Gastroesophageal sphincter (tissue), 4 donors: ENCODE results near the gene H1-8. TPM values are rescaled to one million over a fixed set of nuclear protein-coding genes. Genes with fewer than 3 reads are reported as not detected.

Source experiments
- ATAC-seq: fragments of 150-250 bp; one replicate; pipeline ENCODE4 v1.9.1; 2016; ENCODE audit warnings: mild to moderate bottlenecking, moderate library complexity
- H3K27ac ChIP-seq, 4 donors: fragments of 200-600 bp; sonication (generic) in 3 of 4; 1 replicate in 3 of 4; 2 replicates in 1 of 4; pipeline ENCODE4 v1.5.1; 2016 to 2019
- H3K27me3 ChIP-seq: fragments of 200-600 bp; sonication (generic); one replicate; pipeline ENCODE4 v1.5.1; 2019
- H3K36me3 ChIP-seq, 2 donors: fragments of 200-600 bp; sonication (generic); one replicate each; pipeline ENCODE4 v1.5.1; 2019; ENCODE audit warnings: control low read depth in 1 of 2
- H3K4me1 ChIP-seq, 3 donors: fragments of 200-600 bp; sonication (generic); 1 replicate in 2 of 3; 2 replicates in 1 of 3; pipeline ENCODE4 v1.5.1; 2016 to 2019; ENCODE audit warnings: control low read depth in 2 of 3
- H3K4me3 ChIP-seq, 2 donors: fragments of 200-600 bp; sonication (generic); one replicate each; pipeline ENCODE4 v1.5.1; 2019; ENCODE audit warnings: mild to moderate bottlenecking in 1 of 2, moderate library complexity in 1 of 2
- H3K9me3 ChIP-seq, 3 donors: fragments of 200-600 bp; sonication (generic); one replicate each; pipeline ENCODE4 v1.5.1; 2017 to 2019; ENCODE audit warnings: control low read depth in 2 of 3
- EP300 ChIP-seq: sonication (generic); formaldehyde crosslinking; IDR thresholded peaks from one replicate; pipeline ENCODE4 v1.6.1; 2017; ENCODE audit warnings: antibody characterized with exemption, mild to moderate bottlenecking
- POLR2A ChIP-seq, 2 donors: fragments of 450-650 bp; IDR thresholded peaks; one replicate each; pipeline ENCODE4 v1.6.1; 2017; ENCODE audit warnings: antibody characterized with exemption in 2 of 2, mild to moderate bottlenecking in 2 of 2, moderate library complexity in 1 of 2
- POLR2AphosphoS5 ChIP-seq: sonication (generic); formaldehyde crosslinking; IDR thresholded peaks from one replicate; pipeline ENCODE4 v1.6.1; 2017; ENCODE audit warnings: antibody characterized with exemption
- WGBS, 2 donors: methylation state at CpG; one replicate each; pipeline ENCODE4 v1.1.5; 2018; ENCODE audit warnings: low coverage in 1 of 2; 5-methylcytosine and 5-hydroxymethylcytosine counted together
- total RNA-seq, 4 donors: library from RNA; depleted of rRNA; stranded (reverse); fragments of >200 nt; gene quantifications; one replicate each; pipeline ENCODE4 v1.1.0, GENCODE V29; 2016
- TF ChIP-seq, protein P1 (sequence below), 4 experiments: fragments of 200-600 bp in 2 of 4; fragments of 450-650 bp in 2 of 4; sonication (generic) in 1 of 4; IDR thresholded peaks; one replicate each; pipeline ENCODE4 v1.5.1; 2017 to 2019; ENCODE audit warnings: antibody characterized with exemption in 4 of 4, mild to moderate bottlenecking in 2 of 4, moderate library complexity in 2 of 4

Gene H1-8
- total RNA-seq, 4 donors from 2014 or later: not detected

DNA sequence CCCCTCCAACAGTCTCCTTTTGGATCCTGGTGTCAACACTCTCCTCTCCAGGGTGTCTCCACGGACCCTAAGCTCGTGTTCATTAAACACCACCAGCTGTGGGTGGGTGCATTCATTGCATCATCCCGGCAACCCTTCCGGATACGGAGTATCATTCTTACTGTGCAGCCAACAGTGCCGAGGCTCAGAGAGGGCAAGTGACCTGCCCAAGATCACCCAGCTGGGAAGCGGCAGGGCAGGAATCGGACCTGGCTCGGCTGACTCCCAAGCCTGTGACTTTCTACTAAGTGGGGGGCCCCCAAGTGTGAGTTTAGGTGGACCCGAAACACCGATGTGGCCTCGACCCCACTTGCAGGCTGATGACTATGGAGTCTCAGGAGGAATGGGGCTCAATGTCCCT, 20.4 kb downstream of the H1-8 start:
- Histone ChIP-seq H3K27ac (peak overlapping the region in 3 of 4 donors; percentile 37 to 60 (median 45)), H3K4me3 (no peak overlapping the region), H3K36me3 (peaks cover 0 to 83% of the 10 kb centered on the region in 2 donors), H3K27me3 (no peaks in the 10 kb centered on the region), H3K4me1 (peaks cover 0 to 85% (median 45%) of the 10 kb centered on the region in 3 donors), H3K9me3 (no peaks in the 10 kb centered on the region)
- TF ChIP-seq EP300: no peak
- no peak for TF ChIP-seq POLR2AphosphoS5
- TF ChIP-seq POLR2A (IDR thresholded peaks at IDR 0.05): no peak
- TF ChIP-seq, protein P1, sequence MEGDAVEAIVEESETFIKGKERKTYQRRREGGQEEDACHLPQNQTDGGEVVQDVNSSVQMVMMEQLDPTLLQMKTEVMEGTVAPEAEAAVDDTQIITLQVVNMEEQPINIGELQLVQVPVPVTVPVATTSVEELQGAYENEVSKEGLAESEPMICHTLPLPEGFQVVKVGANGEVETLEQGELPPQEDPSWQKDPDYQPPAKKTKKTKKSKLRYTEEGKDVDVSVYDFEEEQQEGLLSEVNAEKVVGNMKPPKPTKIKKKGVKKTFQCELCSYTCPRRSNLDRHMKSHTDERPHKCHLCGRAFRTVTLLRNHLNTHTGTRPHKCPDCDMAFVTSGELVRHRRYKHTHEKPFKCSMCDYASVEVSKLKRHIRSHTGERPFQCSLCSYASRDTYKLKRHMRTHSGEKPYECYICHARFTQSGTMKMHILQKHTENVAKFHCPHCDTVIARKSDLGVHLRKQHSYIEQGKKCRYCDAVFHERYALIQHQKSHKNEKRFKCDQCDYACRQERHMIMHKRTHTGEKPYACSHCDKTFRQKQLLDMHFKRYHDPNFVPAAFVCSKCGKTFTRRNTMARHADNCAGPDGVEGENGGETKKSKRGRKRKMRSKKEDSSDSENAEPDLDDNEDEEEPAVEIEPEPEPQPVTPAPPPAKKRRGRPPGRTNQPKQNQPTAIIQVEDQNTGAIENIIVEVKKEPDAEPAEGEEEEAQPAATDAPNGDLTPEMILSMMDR (IDR thresholded peaks at IDR 0.05): no peak
- WGBS, 2 donors: 100% methylated on average over 1 to 2 of the region's 12 CpGs
- ATAC-seq: no peak

DNA sequence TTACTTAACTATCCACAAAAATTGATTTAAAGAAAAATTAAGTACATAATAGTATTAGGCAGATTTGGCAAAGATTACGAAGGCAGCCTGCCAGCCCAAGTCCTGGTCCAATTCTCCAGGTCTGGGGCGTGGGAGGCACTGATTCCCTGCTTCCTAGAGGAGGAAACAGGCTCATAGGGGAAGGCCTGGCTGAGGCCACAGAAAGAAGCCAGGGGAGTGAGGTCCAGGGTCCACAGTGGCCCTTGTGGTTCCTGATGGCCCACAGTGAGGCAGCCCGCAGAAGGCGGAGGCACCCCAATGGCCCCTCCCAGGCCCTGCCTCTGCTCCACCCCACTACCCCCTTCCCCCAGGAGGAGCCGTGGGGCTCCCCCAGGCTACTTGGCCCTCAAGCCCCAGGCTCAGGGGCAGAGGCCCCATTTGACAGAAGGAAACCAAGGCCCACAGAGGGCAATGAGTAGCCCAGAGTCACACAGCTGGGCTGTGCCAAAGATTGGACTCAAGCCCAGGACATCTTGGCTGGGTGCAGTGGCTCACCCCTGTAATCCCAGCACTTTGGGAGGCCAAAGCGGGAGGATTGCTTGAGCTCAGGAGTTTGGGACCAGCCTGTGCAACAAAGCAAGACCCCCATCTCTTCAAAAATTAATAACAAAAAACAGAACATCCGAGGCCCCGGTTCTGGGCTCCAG, 21.0 kb downstream of the H1-8 start:
- no peak for ATAC-seq
- peak overlapping the region in 3 of 4 donors; percentile 37 to 60 (median 45) for H3K27ac ChIP-seq
- peaks cover 0 to 76% of the 10 kb centered on the region in 2 donors for H3K36me3 ChIP-seq
- TF ChIP-seq POLR2A (IDR thresholded peaks at IDR 0.05) (no peak), EP300 (no peak), POLR2AphosphoS5 (no peak)
- TF ChIP-seq, protein P1 (IDR thresholded peaks at IDR 0.05): no peak
- peaks cover 0 to 78% (median 42%) of the 10 kb centered on the region in 3 donors for H3K4me1 ChIP-seq
- H3K27me3 ChIP-seq: no peaks in the 10 kb centered on the region
- H3K9me3 ChIP-seq: no peaks in the 10 kb centered on the region
- 66% methylated on average over 6 of the region's 8 CpGs; no CpG with 5 or more reads in 1 of the 2 donors for WGBS, 2 donors
- no peak overlapping the region for H3K4me3 ChIP-seq

DNA sequence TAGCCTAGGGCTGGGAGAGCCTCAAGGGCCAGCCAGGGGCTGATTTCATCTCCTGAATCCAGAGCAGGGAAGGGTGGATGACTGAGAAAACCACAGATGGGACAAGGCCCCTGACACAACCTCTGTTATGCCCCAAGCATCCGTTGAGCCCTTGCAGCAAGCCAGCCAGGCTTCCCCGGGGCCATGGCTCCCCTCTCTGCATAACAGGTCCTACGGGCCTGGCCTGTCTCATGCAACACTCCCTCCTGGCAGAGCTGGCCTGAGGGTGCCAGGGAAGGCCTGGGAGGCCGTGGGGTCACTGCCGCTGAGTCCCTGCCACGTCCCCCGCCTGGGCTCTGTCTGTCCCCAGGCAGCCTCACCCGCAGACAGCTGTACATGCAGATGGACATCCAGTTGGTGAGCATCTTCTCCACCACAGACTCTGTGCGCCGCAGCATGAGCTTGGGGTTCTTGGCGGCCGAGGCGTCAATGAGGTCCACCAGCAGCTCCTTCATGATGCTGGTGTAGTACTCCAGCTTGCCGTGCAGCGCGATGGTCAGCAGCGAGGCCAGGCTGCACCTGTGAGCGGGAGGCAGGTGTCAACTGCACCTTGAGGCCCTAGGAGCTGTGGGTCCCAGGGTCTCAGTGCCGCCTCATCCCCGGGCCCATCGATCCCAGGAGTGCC, 22.1 kb downstream of the H1-8 start:
- no peaks in the 10 kb centered on the region for H3K9me3 ChIP-seq
- WGBS, 2 donors: 90% methylated on average over 2 of the region's 21 CpGs; no CpG with 5 or more reads in 1 of the 2 donors
- TF ChIP-seq, protein P1 (IDR thresholded peaks at IDR 0.05): no peak
- TF ChIP-seq POLR2AphosphoS5: no peak
- no peak for TF ChIP-seq POLR2A (IDR thresholded peaks at IDR 0.05)
- TF ChIP-seq EP300: no peak
- H3K36me3 ChIP-seq: peaks cover 0 to 76% of the 10 kb centered on the region in 2 donors
- H3K4me1 ChIP-seq: peaks cover 0 to 67% (median 35%) of the 10 kb centered on the region in 3 donors
- H3K27me3 ChIP-seq: no peaks in the 10 kb centered on the region
- no peak for ATAC-seq
- no peak overlapping the region for H3K4me3 ChIP-seq
- peak overlapping the region in 3 of 4 donors; percentile 37 to 60 (median 45) for H3K27ac ChIP-seq

DNA sequence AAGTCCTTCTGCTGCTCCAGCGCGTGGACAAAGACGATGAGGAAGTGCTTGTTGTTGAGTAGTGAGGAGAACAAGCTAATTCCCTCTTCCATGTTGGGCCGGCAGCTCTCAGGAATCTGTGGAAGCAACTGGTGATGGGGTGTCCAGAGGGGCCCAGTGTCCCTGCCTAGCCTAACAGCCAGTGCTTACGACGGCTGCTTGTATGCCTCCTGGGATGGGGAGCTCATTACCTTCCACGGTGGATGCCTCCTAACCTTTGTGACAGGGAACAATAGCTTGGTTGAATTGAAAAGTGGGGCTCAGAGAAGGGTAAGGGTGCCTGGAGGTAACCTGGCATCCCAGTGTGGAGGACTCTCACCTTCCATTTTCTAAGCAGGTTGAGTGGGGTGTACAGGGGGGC, 22.9 kb downstream of the H1-8 start:
- Histone ChIP-seq H3K27me3 (no peaks in the 10 kb centered on the region), H3K4me3 (no peak overlapping the region), H3K36me3 (peaks cover 0 to 81% of the 10 kb centered on the region in 2 donors), H3K4me1 (peaks cover 0 to 59% (median 27%) of the 10 kb centered on the region in 3 donors), H3K27ac (no peak overlapping the region), H3K9me3 (no peaks in the 10 kb centered on the region)
- ATAC-seq: no peak
- TF ChIP-seq, protein P1 (IDR thresholded peaks at IDR 0.05): no peak
- TF ChIP-seq POLR2A (IDR thresholded peaks at IDR 0.05) (no peak), POLR2AphosphoS5 (no peak), EP300 (no peak)
- 100% methylated on average over 2 of the region's 7 CpGs; no CpG with 5 or more reads in 1 of the 2 donors for WGBS, 2 donors
